Measurements from ENCODE around the gene CCDC3. TPM values are rescaled to one million over a fixed set of nuclear protein-coding genes. Genes with fewer than 3 reads are reported as not detected.
A peak's percentile ranks its signal among the peaks of the same experiment; 100 is the strongest.

CCDC3 gene
- total and polyA plus RNA-seq, 3 donors from 2014 or later: 30.6 to 35.5 (median 33.3) TPM

GRCh38 chr10:12911795-12912194, 89.7 kb downstream of the CCDC3 start:
- no peak for DNase-seq
- H3K4me1 ChIP-seq: no peaks in the 10 kb centered on the region
- no peaks in the 10 kb centered on the region for H3K27me3 ChIP-seq
- TF ChIP-seq POLR2A (IDR thresholded peaks at IDR 0.05): no peak
- TF ChIP-seq, protein P1, sequence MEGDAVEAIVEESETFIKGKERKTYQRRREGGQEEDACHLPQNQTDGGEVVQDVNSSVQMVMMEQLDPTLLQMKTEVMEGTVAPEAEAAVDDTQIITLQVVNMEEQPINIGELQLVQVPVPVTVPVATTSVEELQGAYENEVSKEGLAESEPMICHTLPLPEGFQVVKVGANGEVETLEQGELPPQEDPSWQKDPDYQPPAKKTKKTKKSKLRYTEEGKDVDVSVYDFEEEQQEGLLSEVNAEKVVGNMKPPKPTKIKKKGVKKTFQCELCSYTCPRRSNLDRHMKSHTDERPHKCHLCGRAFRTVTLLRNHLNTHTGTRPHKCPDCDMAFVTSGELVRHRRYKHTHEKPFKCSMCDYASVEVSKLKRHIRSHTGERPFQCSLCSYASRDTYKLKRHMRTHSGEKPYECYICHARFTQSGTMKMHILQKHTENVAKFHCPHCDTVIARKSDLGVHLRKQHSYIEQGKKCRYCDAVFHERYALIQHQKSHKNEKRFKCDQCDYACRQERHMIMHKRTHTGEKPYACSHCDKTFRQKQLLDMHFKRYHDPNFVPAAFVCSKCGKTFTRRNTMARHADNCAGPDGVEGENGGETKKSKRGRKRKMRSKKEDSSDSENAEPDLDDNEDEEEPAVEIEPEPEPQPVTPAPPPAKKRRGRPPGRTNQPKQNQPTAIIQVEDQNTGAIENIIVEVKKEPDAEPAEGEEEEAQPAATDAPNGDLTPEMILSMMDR (IDR thresholded peaks at IDR 0.05): no peak
- no peak overlapping the region for H3K27ac ChIP-seq
- H3K4me3 ChIP-seq: no peak overlapping the region
- intact Hi-C loops (cut with DNase I; ENCODE audit: low total_unique reads): no loop called here
- no peaks in the 10 kb centered on the region for H3K9me3 ChIP-seq
- 90 to 98% methylated on average over 3 of the region's 3 CpGs for WGBS, 2 donors
- no peaks in the 10 kb centered on the region for H3K36me3 ChIP-seq (ENCODE audit: low read depth, missing control alignments)

GRCh38 chr10:12910835-12911234, 90.7 kb downstream of the CCDC3 start:
- no peak overlapping the region for H3K4me3 ChIP-seq
- DNase-seq: no peak
- TF ChIP-seq, protein P1 (IDR thresholded peaks at IDR 0.05): no peak
- no peak for TF ChIP-seq POLR2A (IDR thresholded peaks at IDR 0.05)
- no peaks in the 10 kb centered on the region for H3K9me3 ChIP-seq
- H3K27me3 ChIP-seq: no peaks in the 10 kb centered on the region
- H3K4me1 ChIP-seq: no peaks in the 10 kb centered on the region
- no peak overlapping the region for H3K27ac ChIP-seq
- 89% methylated on average over 4 of the region's 4 CpGs for WGBS, 2 donors
- intact Hi-C loops (cut with DNase I; ENCODE audit: low total_unique reads): no loop called here
- no peaks in the 10 kb centered on the region for H3K36me3 ChIP-seq (ENCODE audit: low read depth, missing control alignments)

- peak; percentile 58 for DNase-seq
- TF ChIP-seq POLR2A (IDR thresholded peaks at IDR 0.05): no peak
- TF ChIP-seq, protein P1 (IDR thresholded peaks at IDR 0.05): no peak
- Histone ChIP-seq H3K36me3 (ENCODE audit: low read depth, missing control alignments) (no peaks in the 10 kb centered on the region), H3K27ac (peak overlapping the region in 1 of 2 donors; percentile 19), H3K9me3 (no peaks in the 10 kb centered on the region), H3K4me3 (no peak overlapping the region), H3K27me3 (no peaks in the 10 kb centered on the region), H3K4me1 (no peaks in the 10 kb centered on the region)
- intact Hi-C loops (cut with DNase I; ENCODE audit: low total_unique reads): no loop called here
- WGBS, 2 donors: 62 to 81% methylated on average over 3 of the region's 3 CpGs
Measured at GRCh38 chr10:12909836-12910185, 91.7 kb downstream of the CCDC3 start.

DNA sequence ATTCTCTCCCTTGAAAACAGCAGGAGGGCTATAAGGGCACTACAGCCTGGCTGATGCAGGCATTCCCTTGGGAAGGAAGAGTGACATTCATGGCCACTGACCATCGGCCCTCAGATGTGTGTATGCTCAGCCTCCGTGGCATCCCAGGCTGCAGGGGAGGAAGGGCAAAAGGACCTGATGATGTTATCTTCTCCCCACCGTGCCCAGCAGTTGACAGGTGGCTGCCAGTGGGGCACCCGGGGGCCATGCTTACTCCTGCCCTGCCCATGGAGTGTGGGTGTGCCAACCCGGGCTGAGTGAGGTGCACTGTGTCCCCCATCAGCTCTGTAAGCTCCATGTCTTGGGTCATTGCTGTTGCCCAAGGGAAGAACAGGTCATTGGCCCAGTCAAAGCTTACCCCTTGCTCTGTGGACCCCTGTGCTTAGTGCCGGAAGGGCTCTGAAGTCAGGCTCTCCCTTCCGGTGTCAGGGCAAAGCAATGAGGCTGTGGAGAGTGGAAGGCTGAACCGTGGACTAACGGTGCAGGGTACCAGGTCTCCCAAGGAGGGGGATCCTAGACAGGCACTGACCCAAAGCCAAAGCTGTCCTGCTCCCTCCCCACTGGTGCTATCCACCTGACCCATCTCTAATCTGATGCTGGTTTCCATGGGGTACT, 92.2 kb downstream of the CCDC3 start:
- no peak overlapping the region for H3K4me3 ChIP-seq
- H3K27me3 ChIP-seq: no peaks in the 10 kb centered on the region
- intact Hi-C loops (cut with DNase I; ENCODE audit: low total_unique reads): no loop called here
- H3K9me3 ChIP-seq: no peaks in the 10 kb centered on the region
- H3K27ac ChIP-seq: peak overlapping the region in 1 of 2 donors; percentile 19
- no peak for DNase-seq
- no peaks in the 10 kb centered on the region for H3K4me1 ChIP-seq
- TF ChIP-seq, protein P1 (IDR thresholded peaks at IDR 0.05): no peak
- TF ChIP-seq POLR2A (IDR thresholded peaks at IDR 0.05): no peak
- 87 to 90% methylated on average over 2 to 9 of the region's 9 CpGs for WGBS, 2 donors
- no peaks in the 10 kb centered on the region for H3K36me3 ChIP-seq (ENCODE audit: low read depth, missing control alignments)

- WGBS, 2 donors: 94 to 96% methylated on average over 4 of the region's 4 CpGs
- Histone ChIP-seq H3K36me3 (ENCODE audit: low read depth, missing control alignments) (no peaks in the 10 kb centered on the region), H3K9me3 (no peaks in the 10 kb centered on the region), H3K4me1 (no peaks in the 10 kb centered on the region), H3K27ac (no peak overlapping the region), H3K4me3 (no peak overlapping the region), H3K27me3 (no peaks in the 10 kb centered on the region)
- TF ChIP-seq, protein P1 (IDR thresholded peaks at IDR 0.05): no peak
- no peak for TF ChIP-seq POLR2A (IDR thresholded peaks at IDR 0.05)
- DNase-seq: no peak
- intact Hi-C loops (cut with DNase I; ENCODE audit: low total_unique reads): no loop called here
Measured at GRCh38 chr10:12908773-12909172, 92.7 kb downstream of the CCDC3 start.
